Rectal smooth muscle tissue (tissue), 1 donor: ENCODE measurements around the gene ZMYND10.
A peak's percentile ranks its signal among the peaks of the same experiment; 100 is the strongest.

ENCODE experiments used
- H3K27ac ChIP-seq: one replicate; pipeline ENCODE4 v1.7.0; 2013; ENCODE audit warnings: low read depth, low read length, inconsistent platforms
- H3K27me3 ChIP-seq: one replicate; pipeline ENCODE4 v1.7.0; 2013; ENCODE audit warnings: low read length; ENCODE audit not compliant: control insufficient read depth, insufficient read depth
- H3K36me3 ChIP-seq: one replicate; pipeline ENCODE4 v1.7.0; 2013; ENCODE audit warnings: low read length; ENCODE audit not compliant: control insufficient read depth, insufficient read depth
- H3K4me1 ChIP-seq: one replicate; pipeline ENCODE4 v1.7.0; 2013; ENCODE audit warnings: low read length; ENCODE audit not compliant: control insufficient read depth, insufficient read depth
- H3K4me3 ChIP-seq: one replicate; pipeline ENCODE4 v1.7.0; 2013; ENCODE audit warnings: low read length
- H3K9ac ChIP-seq: one replicate; pipeline ENCODE4 v1.7.0; 2013; ENCODE audit warnings: low read length

ZMYND10 gene

GRCh38 chr3:50299929-50300680 is 45.4 kb downstream of the ZMYND10 start:
- no peaks in the 10 kb centered on the region for H3K36me3 ChIP-seq
- H3K27ac ChIP-seq = peak overlapping the region; percentile 87
- H3K4me1 ChIP-seq = peaks cover 10% of the 10 kb centered on the region
- H3K9ac ChIP-seq = peak overlapping the region; percentile 1
- H3K4me3 ChIP-seq = peak overlapping the region; percentile 76
- no peaks in the 10 kb centered on the region for H3K27me3 ChIP-seq

- Histone ChIP-seq H3K4me3 (peak overlapping the region; percentile 76), H3K36me3 (no peaks in the 10 kb centered on the region), H3K27ac (peak overlapping the region; percentile 87), H3K9ac (peak overlapping the region; percentile 1), H3K27me3 (no peaks in the 10 kb centered on the region), H3K4me1 (peaks cover 10% of the 10 kb centered on the region)
These were observed 45.9 kb downstream of the ZMYND10 start for GRCh38 chr3:50299638-50299928.

DNA sequence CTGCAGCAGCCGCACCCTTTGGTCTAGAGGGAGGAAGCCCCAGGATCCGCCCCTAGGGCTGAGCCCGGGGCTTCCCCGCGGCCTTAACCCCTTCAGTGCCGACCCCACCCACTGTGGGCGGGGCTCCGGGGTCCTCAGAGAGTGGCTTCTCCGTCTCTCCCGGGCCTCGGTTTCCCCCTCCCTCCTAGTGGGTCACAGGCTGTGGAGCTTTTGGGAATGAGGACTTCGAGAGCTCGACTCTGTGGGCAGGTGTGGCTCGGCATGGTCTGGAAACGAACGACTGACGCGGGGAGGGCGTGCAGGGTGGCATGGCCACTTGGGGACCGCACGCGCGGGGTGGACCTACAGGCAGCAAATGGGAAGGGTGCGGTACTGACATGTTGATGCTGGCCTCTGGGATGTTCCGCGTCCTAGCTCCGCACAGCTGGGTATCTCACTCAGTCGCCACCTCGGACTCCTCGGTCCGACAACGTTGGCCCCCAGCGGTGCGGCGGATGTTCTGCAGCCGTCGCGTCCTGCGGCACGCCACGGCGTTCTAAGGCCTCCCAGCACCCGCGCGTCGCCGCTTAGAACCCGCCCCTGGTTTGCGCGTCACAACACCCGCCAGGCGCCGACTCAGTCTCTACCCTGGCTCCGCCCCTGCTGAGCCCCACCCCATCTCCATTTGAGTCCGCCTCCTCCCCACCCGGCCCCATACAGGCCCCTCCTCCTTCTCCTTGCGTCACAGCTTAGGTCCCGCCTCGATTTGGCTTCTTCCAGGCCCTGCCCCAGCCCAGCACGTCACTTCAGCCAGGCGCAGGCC is 46.5 kb downstream of the ZMYND10 start, which contains the start of the genes HYAL3 and NAA80:
Gene HYAL3 (minus strand): TSS at position 570 of the 802 bp plus-strand sequence. CDS start 3,803 bp downstream, outside the sequence.
Gene NAA80 (minus strand): TSS at position 570 of the 802 bp plus-strand sequence. CDS start 1,942 bp downstream, outside the sequence.
- no peaks in the 10 kb centered on the region for H3K27me3 ChIP-seq
- peak within 1 kb of the TSS; percentile 87 for H3K27ac ChIP-seq
- H3K4me3 ChIP-seq = peak within 1 kb of the TSS; percentile 79
- peak within 1 kb of the TSS; percentile 96 for H3K9ac ChIP-seq
- peaks cover 10% of the 10 kb centered on the region for H3K4me1 ChIP-seq
- no peaks in the 10 kb centered on the region for H3K36me3 ChIP-seq

- peak overlapping the region; percentile 79 for H3K4me3 ChIP-seq
- H3K9ac ChIP-seq = peak overlapping the region; percentile 96
- peak overlapping the region; percentile 85 for H3K27ac ChIP-seq
These were observed 47.4 kb downstream of the ZMYND10 start for GRCh38 chr3:50297896-50298725.

DNA sequence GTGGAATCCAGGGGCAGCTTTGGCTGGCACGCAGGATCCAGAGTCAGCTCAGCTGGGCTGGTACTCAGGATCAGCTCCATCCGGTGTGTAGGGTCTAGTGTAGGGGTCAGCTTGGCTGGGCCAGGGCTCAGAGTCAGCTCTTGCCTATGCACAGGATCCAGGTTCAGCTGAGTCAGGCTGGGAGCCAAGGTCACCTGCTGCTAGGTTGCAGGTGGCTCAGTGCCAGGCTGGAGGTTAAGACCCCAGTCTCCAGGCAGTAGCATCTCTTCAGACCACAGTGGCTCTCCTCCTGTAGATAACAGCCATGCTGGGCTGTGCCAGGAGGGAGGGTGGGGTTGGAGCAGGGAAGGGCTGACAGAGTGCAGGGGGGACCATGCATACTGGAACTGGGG is 48.2 kb downstream of the ZMYND10 start:
- Histone ChIP-seq H3K4me3 (no peak overlapping the region), H3K9ac (no peak overlapping the region), H3K4me1 (peaks cover 19% of the 10 kb centered on the region), H3K27ac (no peak overlapping the region), H3K36me3 (no peaks in the 10 kb centered on the region), H3K27me3 (no peaks in the 10 kb centered on the region)

More at GRCh38 chr3:50297896-50298725, 47.4 kb downstream of the ZMYND10 start:
- Histone ChIP-seq H3K4me1 (peaks cover 12% of the 10 kb centered on the region), H3K27me3 (no peaks in the 10 kb centered on the region), H3K36me3 (no peaks in the 10 kb centered on the region)

DNA sequence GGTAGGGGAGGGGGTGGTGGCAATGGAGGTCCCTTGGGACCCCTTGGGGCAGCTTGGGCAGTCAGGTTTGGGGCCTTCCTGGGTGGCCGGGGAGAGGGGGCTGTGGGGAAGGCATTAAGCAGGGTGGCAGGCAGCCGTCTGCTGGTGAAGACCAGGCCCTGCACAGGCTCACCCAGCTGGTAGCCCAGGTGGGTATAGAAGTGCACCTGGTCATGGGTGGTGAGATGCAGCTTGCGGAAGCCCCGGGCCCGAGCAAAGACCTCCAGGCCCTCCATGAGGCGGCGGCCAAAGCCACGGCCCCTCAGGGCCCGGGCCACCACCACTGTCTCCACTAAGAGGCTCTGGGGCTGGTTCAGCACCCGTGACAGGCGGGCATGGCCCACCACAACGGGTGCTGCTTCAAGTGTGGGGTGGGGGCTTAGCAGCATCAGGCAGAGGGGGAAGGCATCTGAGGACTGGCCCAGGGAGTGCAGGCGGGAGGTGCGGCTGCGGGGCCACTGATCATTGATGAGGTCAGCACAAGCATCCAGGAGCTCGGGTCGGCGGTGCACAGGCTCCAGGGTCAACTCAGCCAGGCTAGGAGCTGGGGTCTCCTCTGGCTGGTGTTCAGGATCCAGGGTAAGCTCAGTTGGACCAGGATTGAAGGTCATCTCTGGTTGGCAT is 48.7 kb downstream of the ZMYND10 start:
- no peak overlapping the region for H3K27ac ChIP-seq

DNA sequence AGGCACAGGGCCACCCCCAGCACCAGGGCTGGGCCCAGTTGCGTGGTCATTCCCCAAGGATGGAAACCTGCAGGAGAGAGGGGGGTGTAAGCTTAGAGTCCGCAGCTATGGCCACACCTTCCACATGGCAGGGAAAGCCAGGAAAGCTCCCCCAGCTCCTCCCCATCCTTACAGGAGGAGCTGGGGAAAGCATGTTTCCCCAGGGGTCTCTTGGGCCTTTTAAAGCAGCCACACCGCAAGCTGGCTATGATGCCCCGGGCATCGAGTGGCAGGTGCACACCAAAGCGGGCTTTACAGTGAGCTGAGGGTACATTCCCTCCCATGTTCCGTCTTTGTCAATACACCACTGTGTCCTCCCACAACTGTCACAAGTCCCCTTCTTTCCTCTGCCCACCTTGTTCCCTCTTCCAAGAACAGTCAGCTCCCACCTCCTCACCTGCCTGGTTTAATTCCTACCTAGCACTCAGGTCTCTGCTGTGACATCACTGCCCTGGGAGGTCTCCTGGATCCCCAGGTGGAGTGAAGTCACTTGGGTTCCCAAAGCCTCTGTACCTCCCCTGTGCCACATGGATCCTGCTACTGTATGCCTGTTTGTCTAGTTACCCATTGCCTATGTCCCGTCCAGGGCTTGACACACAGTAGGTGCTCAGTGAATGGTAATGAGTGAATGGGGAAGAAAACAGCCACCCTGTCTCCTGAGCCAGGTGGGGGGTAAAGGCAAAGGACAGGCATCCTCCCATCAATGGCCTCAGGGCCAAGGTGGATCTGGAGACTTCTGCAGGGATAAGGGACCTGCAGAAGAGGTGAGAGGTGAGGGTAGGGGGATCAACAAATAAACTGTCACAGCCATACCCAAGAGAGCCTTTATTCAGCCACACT is 49.7 kb downstream of the ZMYND10 start:
- Histone ChIP-seq H3K9ac (no peak overlapping the region), H3K36me3 (no peaks in the 10 kb centered on the region), H3K27me3 (no peaks in the 10 kb centered on the region), H3K27ac (no peak overlapping the region), H3K4me3 (no peak overlapping the region), H3K4me1 (peaks cover 23% of the 10 kb centered on the region)

More for the DNA sequence above, 48.7 kb downstream of the ZMYND10 start:
- Histone ChIP-seq H3K4me1 (peaks cover 19% of the 10 kb centered on the region), H3K4me3 (no peak overlapping the region), H3K27me3 (no peaks in the 10 kb centered on the region), H3K36me3 (no peaks in the 10 kb centered on the region), H3K9ac (no peak overlapping the region)

GRCh38 chr3:50294492-50295403 is 50.8 kb downstream of the ZMYND10 start:
- peaks cover 21% of the 10 kb centered on the region for H3K4me1 ChIP-seq
- H3K27ac ChIP-seq = no peak overlapping the region

DNA sequence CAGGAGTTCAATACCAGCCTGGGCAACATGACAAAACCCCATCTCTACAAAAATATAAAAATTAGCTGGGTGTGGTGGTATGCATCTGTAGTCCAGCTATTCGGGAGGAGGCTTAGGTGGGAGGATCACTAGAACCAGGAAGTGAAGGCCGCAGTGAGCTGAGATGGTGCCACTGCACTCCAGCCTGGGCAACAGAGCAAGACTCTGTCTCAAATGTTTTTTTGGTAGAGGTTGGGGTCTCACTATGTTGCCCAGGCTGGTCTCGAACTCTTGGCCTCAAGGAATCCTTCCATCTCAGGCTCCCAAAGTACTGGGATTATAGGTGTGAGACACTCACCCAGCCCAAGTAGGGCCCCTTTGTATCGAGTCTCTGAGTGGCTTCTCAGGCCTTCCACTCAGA is 51.4 kb downstream of the ZMYND10 start:
- Histone ChIP-seq H3K9ac (no peak overlapping the region), H3K27me3 (no peaks in the 10 kb centered on the region), H3K36me3 (peaks cover 5% of the 10 kb centered on the region), H3K4me1 (peaks cover 20% of the 10 kb centered on the region), H3K4me3 (no peak overlapping the region), H3K27ac (no peak overlapping the region)

More at GRCh38 chr3:50294492-50295403, 50.8 kb downstream of the ZMYND10 start:
- peaks cover 4% of the 10 kb centered on the region for H3K36me3 ChIP-seq
- no peaks in the 10 kb centered on the region for H3K27me3 ChIP-seq
- no peak overlapping the region for H3K4me3 ChIP-seq
- no peak overlapping the region for H3K9ac ChIP-seq

GRCh38 chr3:50293079-50293801 is 52.3 kb downstream of the ZMYND10 start:
- peak overlapping the region; percentile 75 for H3K4me3 ChIP-seq
- peak overlapping the region; percentile 95 for H3K27ac ChIP-seq
- peaks cover 13% of the 10 kb centered on the region for H3K4me1 ChIP-seq
- H3K9ac ChIP-seq = no peak overlapping the region
- peaks cover 12% of the 10 kb centered on the region for H3K36me3 ChIP-seq
- no peaks in the 10 kb centered on the region for H3K27me3 ChIP-seq
